ENCODE data around the gene TBX10. TPM values are rescaled to one million over a fixed set of nuclear protein-coding genes. Genes with fewer than 3 reads are reported as not detected.
"Not testable (repeated sequence)": the region's sequence is repeated elsewhere in the genome, so short reads cannot be mapped to it uniquely, and the experiment has no call there.

Gene TBX10
- polyA plus RNA-seq, 1 donor (not counting 4 experiments of a cell fraction or from before 2014, with no cell fraction given): not detected

DNA sequence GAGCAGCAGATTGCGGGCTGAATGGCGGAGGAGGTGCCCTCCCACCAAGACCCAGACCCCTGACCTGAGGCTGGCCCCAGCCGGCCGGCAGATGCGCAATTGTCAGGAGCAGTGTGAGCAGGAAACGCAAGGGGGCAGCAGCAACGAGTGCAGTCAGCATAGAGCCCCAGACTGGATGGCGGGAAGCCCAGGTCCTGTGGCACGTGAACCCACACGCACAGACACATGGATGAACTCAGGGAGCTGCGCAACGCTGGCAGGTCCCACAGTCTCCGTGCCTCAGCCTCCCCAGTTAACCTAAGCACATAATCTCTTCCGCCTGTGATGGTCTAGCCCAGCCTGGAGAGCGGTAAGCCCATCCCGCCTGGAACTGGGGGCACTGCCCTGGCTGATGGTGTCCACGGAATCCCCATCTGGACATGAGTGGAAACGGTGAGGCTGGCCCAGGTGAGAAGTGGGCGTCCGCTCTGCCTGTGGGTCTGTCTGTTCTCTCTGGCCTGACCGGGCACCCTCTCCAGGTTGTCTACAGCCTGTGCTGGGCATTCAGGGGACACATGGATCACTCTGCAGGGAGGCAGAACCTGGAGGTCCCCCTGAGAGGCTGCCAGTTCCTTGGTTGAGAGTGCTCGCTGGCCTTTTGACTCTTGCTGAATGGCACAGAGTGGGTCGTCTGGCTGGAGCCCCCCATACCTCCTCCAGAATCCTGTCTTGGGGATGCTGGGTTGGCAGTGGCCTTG, 626 bp upstream of the TBX10 start:
- no peak overlapping the region for H3K4me3 ChIP-seq (ENCODE audit: control insufficient read depth in 2 of 3, extremely low read depth in 1 of 3, insufficient read depth in 2 of 3, low read depth in 1 of 3, low read length in 3 of 3)
- H3K36me3 ChIP-seq (ENCODE audit: control insufficient read depth in 2 of 2, extremely low read depth in 1 of 2, insufficient read depth in 2 of 2, low read length in 2 of 2): no peaks in the 10 kb centered on the region
- peaks cover 4% of the 10 kb centered on the region for H3K4me1 ChIP-seq (ENCODE audit: control insufficient read depth, extremely low read depth, insufficient read depth, low read length)
- no peak overlapping the region for H3K9ac ChIP-seq (ENCODE audit: control insufficient read depth, extremely low read depth, insufficient read depth, low read length)
- H3K9me1 ChIP-seq (ENCODE audit: control insufficient read depth, extremely low read depth, insufficient read depth, low read length): no peaks in the 10 kb centered on the region
- TF ChIP-seq EZH2 (IDR thresholded peaks at IDR 0.05; ENCODE audit: low read length): no peak
- TF ChIP-seq, protein P1, sequence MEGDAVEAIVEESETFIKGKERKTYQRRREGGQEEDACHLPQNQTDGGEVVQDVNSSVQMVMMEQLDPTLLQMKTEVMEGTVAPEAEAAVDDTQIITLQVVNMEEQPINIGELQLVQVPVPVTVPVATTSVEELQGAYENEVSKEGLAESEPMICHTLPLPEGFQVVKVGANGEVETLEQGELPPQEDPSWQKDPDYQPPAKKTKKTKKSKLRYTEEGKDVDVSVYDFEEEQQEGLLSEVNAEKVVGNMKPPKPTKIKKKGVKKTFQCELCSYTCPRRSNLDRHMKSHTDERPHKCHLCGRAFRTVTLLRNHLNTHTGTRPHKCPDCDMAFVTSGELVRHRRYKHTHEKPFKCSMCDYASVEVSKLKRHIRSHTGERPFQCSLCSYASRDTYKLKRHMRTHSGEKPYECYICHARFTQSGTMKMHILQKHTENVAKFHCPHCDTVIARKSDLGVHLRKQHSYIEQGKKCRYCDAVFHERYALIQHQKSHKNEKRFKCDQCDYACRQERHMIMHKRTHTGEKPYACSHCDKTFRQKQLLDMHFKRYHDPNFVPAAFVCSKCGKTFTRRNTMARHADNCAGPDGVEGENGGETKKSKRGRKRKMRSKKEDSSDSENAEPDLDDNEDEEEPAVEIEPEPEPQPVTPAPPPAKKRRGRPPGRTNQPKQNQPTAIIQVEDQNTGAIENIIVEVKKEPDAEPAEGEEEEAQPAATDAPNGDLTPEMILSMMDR (optimal IDR thresholded peaks at IDR 0.05 in 1 of 3, IDR thresholded peaks at IDR 0.05 in 1 of 3, conservative IDR thresholded peaks at IDR 0.05 in 1 of 3; ENCODE audit: extremely low read depth in 1 of 3, insufficient read depth in 2 of 3, low read length in 3 of 3): peak; percentile 50 to 90 (median 89)
- H3K79me2 ChIP-seq (ENCODE audit: control insufficient read depth, insufficient read depth, low read length): no peaks in the 10 kb centered on the region
- H3K27me3 ChIP-seq (ENCODE audit: control insufficient read depth, extremely low read depth, insufficient read depth, low read length): peaks cover 11% of the 10 kb centered on the region
- H3K9me3 ChIP-seq (ENCODE audit: control insufficient read depth, low read depth, low read length): no peaks in the 10 kb centered on the region
- DNase-seq (ENCODE audit: low read depth, low spot score) (no peak), FAIRE-seq (no peak)
- dilution Hi-C loops (cut with MboI; ENCODE audit: extremely low pct_ligation_motif_present, low sequenced_read_pairs): no loop called here
- no peak overlapping the region for H3K27ac ChIP-seq (ENCODE audit: control insufficient read depth, insufficient read depth, low read length)
- no peak overlapping the region for H3K4me2 ChIP-seq (ENCODE audit: control insufficient read depth, extremely low read depth, insufficient read depth, low read depth, low read length)
- no peak overlapping the region for H2AFZ ChIP-seq (ENCODE audit: control insufficient read depth, low read length)
- no peaks in the 10 kb centered on the region for H4K20me1 ChIP-seq (ENCODE audit: control insufficient read depth, extremely low read depth, insufficient read depth, low read length)

DNA sequence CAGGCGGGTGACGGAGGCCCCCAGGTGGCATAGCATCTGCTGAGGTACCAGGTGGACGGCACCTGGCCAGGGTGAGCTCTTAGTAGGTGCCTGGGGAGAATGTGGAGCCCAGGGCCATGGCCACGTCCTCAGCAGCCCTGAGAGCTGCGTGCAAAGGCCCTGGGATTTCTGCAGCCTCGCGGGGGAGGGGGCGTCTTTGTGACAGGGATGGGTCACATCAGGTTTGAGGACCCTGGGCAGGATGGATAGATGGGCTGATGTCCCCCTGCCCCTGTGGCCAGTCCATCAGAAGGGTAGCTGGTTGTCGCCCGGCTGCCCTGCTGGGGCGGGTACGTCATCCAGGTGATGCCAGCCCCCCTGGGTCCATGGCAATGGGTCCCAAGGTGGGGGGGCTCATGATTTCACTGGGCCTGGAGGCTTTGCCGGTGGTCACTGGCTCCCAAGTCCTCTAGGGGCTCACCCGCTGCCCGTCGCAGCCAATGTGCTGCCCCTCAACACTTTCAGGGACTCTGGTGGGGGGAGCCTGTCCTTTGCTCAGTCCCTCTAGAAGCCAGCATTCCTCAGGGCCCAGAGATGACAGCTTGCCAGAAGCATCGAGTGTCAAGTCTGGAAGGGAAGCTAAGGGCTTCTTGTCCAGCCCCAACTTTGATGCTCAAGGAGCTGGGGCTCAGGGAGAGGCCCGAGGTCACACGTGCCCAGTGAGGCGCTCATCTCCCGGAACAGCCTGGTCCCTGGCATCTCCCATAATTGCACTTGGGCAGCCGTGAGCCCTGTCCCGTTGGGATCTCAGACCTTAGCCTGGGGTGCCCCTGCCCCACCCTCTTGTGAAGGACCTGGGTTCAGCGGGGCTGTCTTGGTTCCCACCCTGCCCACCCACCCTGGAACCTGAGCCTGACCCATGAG, 777 bp downstream of the TBX10 start:
- no peak overlapping the region for H2AFZ ChIP-seq (ENCODE audit: control insufficient read depth, low read length)
- H3K9me1 ChIP-seq (ENCODE audit: control insufficient read depth, extremely low read depth, insufficient read depth, low read length): no peaks in the 10 kb centered on the region
- H3K9ac ChIP-seq (ENCODE audit: control insufficient read depth, extremely low read depth, insufficient read depth, low read length): no peak overlapping the region
- no peak for FAIRE-seq
- H3K9me3 ChIP-seq (ENCODE audit: control insufficient read depth, low read depth, low read length): no peaks in the 10 kb centered on the region
- no peaks in the 10 kb centered on the region for H3K79me2 ChIP-seq (ENCODE audit: control insufficient read depth, insufficient read depth, low read length)
- dilution Hi-C loops (cut with MboI; ENCODE audit: extremely low pct_ligation_motif_present, low sequenced_read_pairs): no loop called here
- TF ChIP-seq EZH2 (IDR thresholded peaks at IDR 0.05; ENCODE audit: low read length): no peak
- TF ChIP-seq, protein P1 (optimal IDR thresholded peaks at IDR 0.05 in 1 of 3, IDR thresholded peaks at IDR 0.05 in 1 of 3, conservative IDR thresholded peaks at IDR 0.05 in 1 of 3; ENCODE audit: extremely low read depth in 1 of 3, insufficient read depth in 2 of 3, low read length in 3 of 3): no peak
- no peak overlapping the region for H3K4me3 ChIP-seq (ENCODE audit: control insufficient read depth in 2 of 3, extremely low read depth in 1 of 3, insufficient read depth in 2 of 3, low read depth in 1 of 3, low read length in 3 of 3)
- no peak for DNase-seq (ENCODE audit: low read depth, low spot score)
- peaks cover 11% of the 10 kb centered on the region for H3K27me3 ChIP-seq (ENCODE audit: control insufficient read depth, extremely low read depth, insufficient read depth, low read length)
- H3K27ac ChIP-seq (ENCODE audit: control insufficient read depth, insufficient read depth, low read length): no peak overlapping the region
- H3K36me3 ChIP-seq (ENCODE audit: control insufficient read depth in 2 of 2, extremely low read depth in 1 of 2, insufficient read depth in 2 of 2, low read length in 2 of 2): no peaks in the 10 kb centered on the region
- H3K4me2 ChIP-seq (ENCODE audit: control insufficient read depth, extremely low read depth, insufficient read depth, low read depth, low read length): no peak overlapping the region
- no peaks in the 10 kb centered on the region for H4K20me1 ChIP-seq (ENCODE audit: control insufficient read depth, extremely low read depth, insufficient read depth, low read length)
- H3K4me1 ChIP-seq (ENCODE audit: control insufficient read depth, extremely low read depth, insufficient read depth, low read length): peaks cover 4% of the 10 kb centered on the region

DNA sequence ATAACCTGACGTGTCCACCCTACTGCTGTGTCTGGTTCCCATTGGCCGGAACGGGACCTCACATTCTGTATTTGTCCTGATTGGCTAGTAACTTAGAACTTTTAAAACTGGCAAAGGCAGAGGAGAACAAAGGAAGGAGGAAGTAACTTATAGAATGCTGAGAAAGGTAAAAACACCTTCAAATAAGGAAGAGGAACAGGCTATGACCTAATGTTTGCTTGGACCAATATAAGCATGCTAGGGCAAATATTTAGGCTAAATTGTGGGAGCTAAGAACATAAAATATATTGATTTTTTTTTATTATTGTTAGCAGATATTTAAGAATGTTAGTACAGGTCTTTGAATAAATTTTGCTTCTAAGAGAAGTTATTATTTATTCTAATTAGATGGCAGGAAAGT, 2.1 kb downstream of the TBX10 start:
- H4K20me1 ChIP-seq (ENCODE audit: control insufficient read depth, extremely low read depth, insufficient read depth, low read length); FAIRE-seq; H3K4me3 ChIP-seq (ENCODE audit: control insufficient read depth in 2 of 3, extremely low read depth in 1 of 3, insufficient read depth in 2 of 3, low read depth in 1 of 3, low read length in 3 of 3); DNase-seq (ENCODE audit: low read depth, low spot score); H3K4me1 ChIP-seq (ENCODE audit: control insufficient read depth, extremely low read depth, insufficient read depth, low read length); H3K9ac ChIP-seq (ENCODE audit: control insufficient read depth, extremely low read depth, insufficient read depth, low read length); dilution Hi-C loops (cut with MboI; ENCODE audit: extremely low pct_ligation_motif_present, low sequenced_read_pairs); H3K4me2 ChIP-seq (ENCODE audit: control insufficient read depth, extremely low read depth, insufficient read depth, low read depth, low read length); H2AFZ ChIP-seq (ENCODE audit: control insufficient read depth, low read length); H3K36me3 ChIP-seq (ENCODE audit: control insufficient read depth in 2 of 2, extremely low read depth in 1 of 2, insufficient read depth in 2 of 2, low read length in 2 of 2); H3K79me2 ChIP-seq (ENCODE audit: control insufficient read depth, insufficient read depth, low read length); H3K9me3 ChIP-seq (ENCODE audit: control insufficient read depth, low read depth, low read length); H3K27ac ChIP-seq (ENCODE audit: control insufficient read depth, insufficient read depth, low read length); H3K9me1 ChIP-seq (ENCODE audit: control insufficient read depth, extremely low read depth, insufficient read depth, low read length): not testable (repeated sequence)
- H3K27me3 ChIP-seq (ENCODE audit: control insufficient read depth, extremely low read depth, insufficient read depth, low read length): peaks cover 11% of the 10 kb centered on the region

Data from keratinocyte (primary cell).